GM19023 (cell line): Measurements from ENCODE around the gene CD302.
"Not testable (repeated sequence)": the region's sequence is repeated elsewhere in the genome, so short reads cannot be mapped to it uniquely, and the experiment has no call there.

ENCODE experiments used
- ATAC-seq: cut with Tn5 transposase; IDR thresholded peaks from one replicate; pipeline ENCODE4 v1.9.1; 2021; ENCODE audit warnings: mild to moderate bottlenecking, moderate library complexity; ENCODE audit not compliant: unreplicated experiment

The CD302 gene

GRCh38 chr2:159755014-159755413, 43.0 kb downstream of the CD302 start:
- ATAC-seq: no peak

DNA sequence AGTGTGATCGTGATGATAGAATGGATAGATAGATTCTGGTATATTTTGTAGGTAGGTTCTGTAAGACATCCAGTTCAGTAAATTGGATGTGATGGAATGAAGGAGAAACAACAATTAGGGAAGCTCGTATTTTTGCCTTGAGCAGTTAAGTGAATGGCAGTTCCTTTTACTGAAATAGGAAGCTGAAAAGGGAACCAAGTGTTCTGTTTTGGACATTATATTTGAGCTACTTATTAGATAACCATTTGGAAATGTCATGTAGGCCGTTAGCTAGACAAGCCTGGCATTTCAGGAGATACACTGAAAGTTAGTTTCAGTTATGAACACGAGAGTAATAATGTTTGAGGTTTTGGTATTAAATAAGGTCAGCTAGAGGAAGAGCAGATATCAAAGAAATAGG, 44.2 kb downstream of the CD302 start:
- no peak for ATAC-seq

GRCh38 chr2:159750873-159751272, 47.1 kb downstream of the CD302 start:
- no peak for ATAC-seq

GRCh38 chr2:159748089-159748488, 49.9 kb downstream of the CD302 start:
- ATAC-seq: no peak

GRCh38 chr2:159745237-159745636, 52.8 kb downstream of the CD302 start:
- ATAC-seq: not testable (repeated sequence)

GRCh38 chr2:159744363-159744762, 53.6 kb downstream of the CD302 start:
- no peak for ATAC-seq

- ATAC-seq: no peak
These were observed 55.2 kb downstream of the CD302 start for GRCh38 chr2:159742846-159743245.

DNA sequence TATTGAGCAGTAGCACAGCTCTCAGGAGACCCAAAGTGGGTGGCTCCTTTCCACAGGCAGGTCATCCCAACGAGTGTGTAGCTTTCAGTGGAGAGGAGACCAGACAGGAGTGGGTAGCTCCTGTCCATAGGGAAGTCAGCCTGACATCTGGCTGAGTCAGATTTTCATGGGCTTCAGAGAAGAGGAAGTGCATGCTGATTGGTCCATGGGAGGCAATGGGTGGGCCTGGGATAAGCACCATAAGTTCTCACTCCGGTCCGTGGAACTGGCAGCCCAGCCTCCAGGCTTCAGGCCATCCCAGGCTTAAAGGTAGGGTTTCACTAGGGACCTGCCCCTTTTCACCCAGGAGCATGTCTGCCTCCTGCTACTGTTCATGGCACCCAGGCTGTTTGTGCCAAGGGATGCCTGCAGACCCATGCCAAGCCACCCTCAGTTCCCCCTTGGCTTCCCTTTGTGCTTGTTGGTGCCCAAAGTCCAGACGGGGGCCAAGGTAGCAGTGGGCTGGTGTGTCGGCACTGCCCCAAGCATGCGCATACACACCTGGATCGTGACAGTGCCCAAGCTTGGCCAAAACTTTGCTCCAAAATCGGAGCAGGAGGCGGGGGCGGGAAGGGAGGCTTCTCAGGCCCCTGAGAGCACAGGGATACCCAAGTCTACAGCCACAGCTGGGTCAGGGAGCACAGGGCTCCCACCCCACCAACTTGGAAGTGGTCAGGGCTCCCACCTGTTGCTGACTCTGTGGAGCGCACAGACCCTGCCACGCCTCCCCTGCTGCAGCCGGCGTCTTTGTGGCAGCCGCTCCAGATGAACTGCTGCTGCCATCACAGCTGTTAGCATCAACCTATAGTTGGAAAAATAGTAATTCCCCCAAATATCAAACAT, 59.3 kb downstream of the CD302 start:
- no peak for ATAC-seq

DNA sequence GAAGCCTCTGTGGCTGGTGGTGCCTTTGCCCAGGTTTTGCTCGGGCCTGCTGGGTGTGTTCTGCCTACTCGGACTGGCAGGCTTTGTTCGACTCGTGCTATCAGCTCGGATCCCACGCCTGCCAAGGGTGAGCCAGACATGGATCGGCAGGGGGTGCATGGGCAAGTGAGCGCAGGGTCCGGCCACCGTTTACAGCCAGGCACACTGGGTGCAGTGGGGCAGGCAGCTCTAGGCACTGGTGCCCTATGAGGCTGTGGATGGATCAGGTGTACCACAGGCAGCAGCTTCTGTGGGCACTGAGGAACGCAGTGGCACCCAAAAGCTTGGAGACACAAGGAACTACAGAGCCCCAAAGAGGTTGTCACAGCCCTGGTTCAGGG, 60.1 kb downstream of the CD302 start:
- ATAC-seq: no peak

DNA sequence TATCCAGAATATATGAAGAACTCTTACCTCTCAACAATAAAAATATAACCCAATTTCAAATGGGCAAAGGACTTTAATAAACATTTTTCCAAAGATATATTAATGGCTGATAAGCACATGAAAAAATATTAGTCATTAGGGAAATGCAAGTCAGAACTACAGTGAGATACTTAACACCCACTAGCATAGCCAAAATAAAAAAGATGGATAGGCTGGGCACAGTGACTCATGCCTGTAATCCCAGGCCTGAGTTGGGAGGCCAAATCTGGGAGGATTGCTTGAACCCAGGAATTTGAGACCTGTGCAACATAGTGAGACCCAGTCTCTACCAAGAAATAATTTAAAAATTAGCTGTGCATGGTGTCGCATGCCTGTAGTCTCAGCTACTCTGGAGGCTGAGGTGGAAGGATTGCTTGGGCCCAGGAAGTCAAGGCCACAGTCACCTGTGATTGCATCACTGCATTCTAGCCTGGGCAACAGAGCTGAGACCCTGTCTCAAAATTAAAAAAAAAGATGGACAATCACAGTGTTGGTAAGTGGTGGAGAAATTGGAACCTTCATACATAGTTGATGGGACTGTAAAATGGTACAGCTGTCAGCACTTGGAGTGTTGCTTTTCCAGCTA, 60.6 kb downstream of the CD302 start:
- no peak for ATAC-seq

- no peak for ATAC-seq
These were observed 62.0 kb downstream of the CD302 start for GRCh38 chr2:159736048-159736447.

DNA sequence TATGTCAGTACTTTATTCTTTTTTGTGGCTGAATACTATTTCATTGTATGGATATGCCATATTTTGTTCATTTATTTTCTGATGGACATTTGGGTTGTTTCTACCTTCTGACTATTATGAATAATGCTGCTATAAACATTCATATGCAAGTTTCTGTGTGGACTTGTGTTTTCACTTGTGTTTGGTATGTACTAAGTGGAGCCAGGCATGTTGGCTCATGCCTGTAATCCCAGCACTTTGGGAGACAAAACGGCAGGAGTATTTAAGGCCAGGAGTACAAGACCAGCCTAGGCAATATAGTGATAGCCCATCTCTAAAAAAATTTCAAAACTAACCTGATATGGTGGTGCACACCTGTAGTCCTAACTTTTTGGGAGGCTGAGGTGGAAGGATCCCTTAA, 62.4 kb downstream of the CD302 start:
- ATAC-seq: no peak

- no peak for ATAC-seq
These were observed 69.4 kb downstream of the CD302 start for GRCh38 chr2:159728629-159729028.

GRCh38 chr2:159725713-159726112, 72.3 kb downstream of the CD302 start:
- ATAC-seq: no peak

- not testable (repeated sequence) for ATAC-seq
These were observed 73.0 kb downstream of the CD302 start for GRCh38 chr2:159724795-159725572.

- no peak for ATAC-seq
These were observed 75.4 kb downstream of the CD302 start for GRCh38 chr2:159722580-159722979.

DNA sequence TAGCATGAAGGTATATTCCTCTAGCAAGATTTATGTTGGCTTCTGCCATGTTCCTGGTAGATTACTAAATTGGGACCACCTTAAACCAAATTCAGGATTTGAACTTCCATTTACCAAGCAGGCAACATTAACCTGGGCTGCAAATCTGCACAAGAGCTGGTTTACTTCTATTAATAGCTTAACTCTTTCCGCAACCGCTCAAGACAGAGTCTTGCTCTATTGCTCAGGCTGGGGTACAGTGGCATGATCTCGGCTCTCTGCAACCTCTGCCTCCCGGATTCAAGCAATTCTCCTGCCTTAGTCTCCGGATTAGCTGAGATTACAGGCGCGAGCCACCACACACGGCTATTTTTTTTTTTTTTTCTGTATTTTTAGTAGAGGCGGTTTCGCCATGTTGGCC, 77.3 kb downstream of the CD302 start:
- no peak for ATAC-seq
